Natural killer cell (primary cell): Measurements from ENCODE around the gene JADE3. TPM values are rescaled to one million over a fixed set of nuclear protein-coding genes. Genes with fewer than 3 reads are reported as not detected.

ENCODE experiments used
- ATAC-seq, 3 donors: fragments of 150-1000 bp in 2 of 3; fragments of 200-7000 bp in 1 of 3; cut with Tn5 transposase; 1 replicate in 1 of 3; 2 replicates in 2 of 3; pipeline ENCODE4 v1.10.0; 2021; ENCODE audit warnings: mild to moderate bottlenecking in 2 of 3, moderate library complexity in 2 of 3
- DNase-seq, 2 donors: peaks; one replicate each; pipeline versions ENCODE4 v3.0.0 to v3.0.0-alpha.2; 2013 to 2021; ENCODE audit warnings: mixed read lengths in 1 of 2
- H3K27ac ChIP-seq: one replicate; pipeline ENCODE4 v1.5.1; 2013; ENCODE audit warnings: mild to moderate bottlenecking, low read length
- H3K27me3 ChIP-seq: one replicate; pipeline ENCODE4 v1.6.1; 2013; ENCODE audit warnings: low read length; ENCODE audit not compliant: control insufficient read depth, insufficient read depth
- H3K36me3 ChIP-seq: one replicate; pipeline ENCODE4 v1.6.1; 2013; ENCODE audit warnings: low read length; ENCODE audit not compliant: control insufficient read depth, insufficient read depth
- H3K4me1 ChIP-seq: one replicate; pipeline ENCODE4 v1.6.1; 2013; ENCODE audit warnings: low read length; ENCODE audit not compliant: control insufficient read depth, insufficient read depth
- H3K4me3 ChIP-seq: one replicate; pipeline ENCODE4 v1.5.1; 2013; ENCODE audit warnings: low read length
- H3K9me3 ChIP-seq: one replicate; pipeline ENCODE4 v1.6.1; 2013; ENCODE audit warnings: low read length; ENCODE audit not compliant: control insufficient read depth, insufficient read depth
- H3K27ac Mint-ChIP-seq, 2 donors: one replicate each; pipeline ENCODE4 v1.8.0; 2022; ENCODE audit warnings: mild to moderate bottlenecking in 2 of 2, mixed read lengths in 2 of 2, moderate library complexity in 1 of 2
- H3K27me3 Mint-ChIP-seq, 2 donors: one replicate each; pipeline ENCODE4 v1.8.0; 2022; ENCODE audit warnings: low read depth in 2 of 2, mixed read lengths in 2 of 2
- H3K36me3 Mint-ChIP-seq: one replicate; pipeline ENCODE4 v1.8.0; 2022; ENCODE audit warnings: mixed read lengths
- H3K4me1 Mint-ChIP-seq, 2 donors: one replicate each; pipeline ENCODE4 v1.8.0; 2022; ENCODE audit warnings: mixed read lengths in 2 of 2
- H3K4me3 Mint-ChIP-seq: one replicate; pipeline ENCODE4 v1.8.0; 2022; ENCODE audit warnings: mild to moderate bottlenecking, moderate library complexity, mixed read lengths
- H3K9me3 Mint-ChIP-seq, 2 donors: one replicate each; pipeline ENCODE4 v1.8.0; 2022; ENCODE audit warnings: mixed read lengths in 2 of 2
- CTCF ChIP-seq: fragments of 200-600 bp; IDR thresholded peaks from one replicate; pipeline ENCODE4 v1.8.0; 2022; ENCODE audit warnings: antibody characterized with exemption
- WGBS: methylation state at CpG from one replicate; pipeline ENCODE4 v1.1.7; 2013; ENCODE audit warnings: missing lambda C conversion rate; ENCODE audit not compliant: insufficient coverage; 5-methylcytosine and 5-hydroxymethylcytosine counted together
- intact Hi-C: fragments of 100-400 bp; cut with micrococcal nuclease; formaldehyde crosslinking; loops from one replicate; pipeline ENCODE4 v1.14.2; 2022
- total RNA-seq, 4 donors: library from RNA; stranded (reverse); fragments of 120-200 nt in 1 of 4; gene quantifications; one replicate each; pipeline versions ENCODE4 v1.2.3 to v1.2.4, GENCODE V29; 2013 to 2022

The JADE3 gene
- total RNA-seq, 3 donors from 2014 or later (not counting 1 experiment from before 2014, with no cell fraction given): 0.16 to 0.54 (median 0.43) TPM

- Histone ChIP-seq H3K27me3 (peaks cover 8% of the 10 kb centered on the region), H3K9me3 (no peaks in the 10 kb centered on the region), H3K4me1 (peaks cover 9% of the 10 kb centered on the region), H3K36me3 (no peaks in the 10 kb centered on the region), H3K27ac (no peak overlapping the region), H3K4me3 (no peak overlapping the region)
- WGBS: 100% methylated on average over 1 of the region's 3 CpGs
- Mint-ChIP-seq H3K36me3 (no peaks in the 10 kb centered on the region), H3K27me3 (peaks cover 18 to 37% of the 10 kb centered on the region in 2 donors), H3K4me3 (no peak overlapping the region), H3K27ac (no peak overlapping the region), H3K4me1 (peaks cover 7% of the 10 kb centered on the region in 2 donors), H3K9me3 (no peaks in the 10 kb centered on the region)
- no peak for TF ChIP-seq CTCF
- DNase-seq (no peak), ATAC-seq (no peak)
- intact Hi-C loops: loop anchor here (10.0 kb wide), 1 partner anchor 74 kb away; no protein-coding TSS in a partner anchor
Observed at GRCh38 chrX:46910415-46910814, 1.8 kb upstream of the JADE3 start.

- under 1% methylated on average over 107 of the region's 109 CpGs for WGBS
- H3K9me3 ChIP-seq: no peaks in the 10 kb centered on the region
- H3K4me3 ChIP-seq: peak overlapping the region; percentile 43
- Mint-ChIP-seq H3K27me3 (peaks cover 21 to 30% of the 10 kb centered on the region in 2 donors), H3K36me3 (no peaks in the 10 kb centered on the region), H3K4me3 (peak overlapping the region; percentile 79), H3K27ac (no peak overlapping the region), H3K9me3 (no peaks in the 10 kb centered on the region), H3K4me1 (peaks cover 7% of the 10 kb centered on the region in 2 donors)
- H3K27me3 ChIP-seq: peaks cover 8% of the 10 kb centered on the region
- peak; percentile 15 for TF ChIP-seq CTCF
- DNase-seq: peak; percentile 15 to 47
- H3K4me1 ChIP-seq: peaks cover 9% of the 10 kb centered on the region
- intact Hi-C loops: loop anchor here (10.0 kb wide), 1 partner anchor 72 kb away; no protein-coding TSS in a partner anchor
- no peak overlapping the region for H3K27ac ChIP-seq
- no peaks in the 10 kb centered on the region for H3K36me3 ChIP-seq
- peak; percentile 46 to 70 (median 69) for ATAC-seq
Observed at GRCh38 chrX:46912603-46913491, 626 bp downstream of the JADE3 start.

- H3K4me1 ChIP-seq: peaks cover 9% of the 10 kb centered on the region
- peak in 1 of 2 donors; percentile 21 for DNase-seq
- H3K27me3 Mint-ChIP-seq: peaks cover 21 to 30% of the 10 kb centered on the region in 2 donors
- no peak for TF ChIP-seq CTCF
- intact Hi-C loops: loop anchor here (10.0 kb wide), 1 partner anchor 71 kb away; no protein-coding TSS in a partner anchor
- no peak for ATAC-seq
- peaks cover 8% of the 10 kb centered on the region for H3K27me3 ChIP-seq
- H3K9me3 ChIP-seq: no peaks in the 10 kb centered on the region
- peak overlapping the region; percentile 43 for H3K4me3 ChIP-seq
- H3K36me3 Mint-ChIP-seq: no peaks in the 10 kb centered on the region
- H3K4me1 Mint-ChIP-seq: peaks cover 7% of the 10 kb centered on the region in 2 donors
- H3K4me3 Mint-ChIP-seq: peak overlapping the region; percentile 79
- H3K27ac ChIP-seq: no peak overlapping the region
- no peaks in the 10 kb centered on the region for H3K9me3 Mint-ChIP-seq
- no peak overlapping the region for H3K27ac Mint-ChIP-seq
- 7% methylated on average over 14 of the region's 14 CpGs for WGBS
- no peaks in the 10 kb centered on the region for H3K36me3 ChIP-seq
Observed at GRCh38 chrX:46913667-46914066, 1.4 kb downstream of the JADE3 start.
